Measurements from ENCODE around the gene GNG4.

- no peak for TF ChIP-seq CTCF (IDR thresholded peaks at IDR 0.05)
- TF ChIP-seq POLR2AphosphoS5 (IDR thresholded peaks at IDR 0.05) = no peak
- no peak for TF ChIP-seq EP300 (IDR thresholded peaks at IDR 0.05)
Measured at GRCh38 chr1:235648954-235649367, 623 bp downstream of the GNG4 start.
